Glomerular visceral epithelial cell (primary cell): ENCODE measurements around the gene TUBGCP3.

Experiments
- DNase-seq: peaks from one replicate; pipeline ENCODE4 v3.0.0-alpha.2; 2016; ENCODE audit errors: extremely low spot score

Gene TUBGCP3

GRCh38 chr13:112441779-112442310 is 146.1 kb downstream of the TUBGCP3 start:
- no peak for DNase-seq

GRCh38 chr13:112441226-112441625 is 146.7 kb downstream of the TUBGCP3 start:
- no peak for DNase-seq

GRCh38 chr13:112438515-112438914 is 149.4 kb downstream of the TUBGCP3 start:
- DNase-seq: no peak

- DNase-seq: no peak
These were observed 149.9 kb downstream of the TUBGCP3 start for GRCh38 chr13:112438094-112438493.

- DNase-seq: no peak
These were observed 152.0 kb downstream of the TUBGCP3 start for GRCh38 chr13:112435973-112436372.
